Prostate gland (tissue), 2 donors: ENCODE results near the gene MRGPRE. TPM values are rescaled to one million over a fixed set of nuclear protein-coding genes. Genes with fewer than 3 reads are reported as not detected.

Source experiments
- DNase-seq: peaks from one replicate; pipeline ENCODE4 v3.0.0-alpha.2; 2019; ENCODE audit warnings: low spot score
- H3K27ac ChIP-seq, 2 donors: fragments of 200-600 bp; sonication (generic); 2 replicates each; pipeline ENCODE4 v1.5.1; 2017 to 2019
- H3K27me3 ChIP-seq: fragments of 200-600 bp; sonication (generic); replicated peaks from 2 replicates; pipeline ENCODE4 v1.5.1; 2019; ENCODE audit not compliant: insufficient read depth
- H3K36me3 ChIP-seq, 2 donors: fragments of 200-600 bp; sonication (generic); 1 replicate in 1 of 2; 2 replicates in 1 of 2; pipeline versions ENCODE4 v1.5.1 to v1.8.1; 2017 to 2019
- H3K4me1 ChIP-seq: fragments of 200-600 bp; sonication (generic); replicated peaks from 2 replicates; pipeline ENCODE4 v1.5.1; 2019
- H3K4me3 ChIP-seq, 2 donors: fragments of 200-600 bp; sonication (generic); 2 replicates each; pipeline ENCODE4 v1.5.1; 2017 to 2019
- H3K9me3 ChIP-seq: fragments of 200-600 bp; sonication (generic); 2 replicates; pipeline ENCODE4 v1.5.1; 2017
- POLR2A ChIP-seq: fragments of 450-650 bp; IDR thresholded peaks from one replicate; pipeline ENCODE4 v1.6.1; 2016; ENCODE audit warnings: antibody characterized with exemption, mild to moderate bottlenecking
- POLR2AphosphoS5 ChIP-seq: sonication (generic); formaldehyde crosslinking; IDR thresholded peaks from one replicate; pipeline ENCODE4 v1.6.1; 2017; ENCODE audit warnings: antibody characterized with exemption
- WGBS: methylation state at CpG from one replicate; pipeline ENCODE4 v1.1.5; 2018; 5-methylcytosine and 5-hydroxymethylcytosine counted together
- intact Hi-C: fragments of 100-400 bp; cut with DNase I; formaldehyde crosslinking; loops from one replicate; pipeline ENCODE4 v1.14.2; 2022
- total RNA-seq, 2 donors: library from RNA; depleted of rRNA; stranded (reverse); fragments of >200 nt; gene quantifications; one replicate each; pipeline ENCODE4 v1.1.0, GENCODE V29; 2016
- TF ChIP-seq, protein P1 (sequence below), 4 experiments: fragments of 200-600 bp in 2 of 4; fragments of 450-650 bp in 2 of 4; sonication (generic) in 2 of 4; IDR thresholded peaks; 1 replicate in 3 of 4; 2 replicates in 1 of 4; pipeline ENCODE4 v1.5.1; 2016 to 2019; ENCODE audit warnings: antibody characterized with exemption in 4 of 4, mild to moderate bottlenecking in 2 of 4, moderate library complexity in 2 of 4

Gene MRGPRE
- total RNA-seq, 2 donors from 2014 or later, result 1.0 TPM; not detected in 1

DNA sequence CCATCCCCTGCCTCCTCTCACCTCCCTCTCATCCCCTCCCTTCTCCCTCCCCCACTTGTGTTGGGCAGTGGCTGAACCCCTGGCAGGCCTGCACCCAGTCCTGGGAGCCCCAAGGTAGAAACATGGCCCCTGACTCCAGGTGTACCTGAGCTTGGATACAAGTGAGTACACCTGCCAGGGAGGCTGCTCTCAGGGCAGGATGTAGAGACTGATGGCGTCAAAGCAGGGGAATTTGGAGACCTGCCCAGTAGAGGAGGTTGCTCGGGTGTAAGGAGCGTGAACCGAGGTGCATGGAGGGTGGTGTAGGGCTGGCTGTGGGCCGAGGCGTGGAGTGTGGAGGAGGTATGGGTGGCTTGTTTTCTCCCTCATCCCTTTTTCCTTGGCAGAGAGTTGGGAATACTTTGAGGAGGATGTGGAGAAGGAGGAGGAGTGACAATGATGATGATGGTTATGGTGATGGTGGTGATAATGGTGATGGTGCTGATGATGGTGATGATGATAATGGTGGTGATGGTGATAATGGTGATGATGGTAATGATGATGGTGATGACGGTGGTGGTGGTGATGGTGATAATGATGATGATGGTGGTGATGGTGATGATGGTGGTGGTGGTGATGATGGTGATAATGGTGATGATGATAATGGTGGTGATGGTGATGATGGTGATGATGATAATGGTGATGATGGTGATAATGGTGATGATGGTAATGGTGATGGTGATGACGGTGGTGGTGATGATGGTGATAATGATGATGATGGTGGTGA lies 25.9 kb downstream of the MRGPRE start:
- Histone ChIP-seq H3K9me3 (no peaks in the 10 kb centered on the region), H3K27ac (no peak overlapping the region), H3K4me3 (no peak overlapping the region), H3K4me1 (no peaks in the 10 kb centered on the region), H3K36me3 (no peaks in the 10 kb centered on the region), H3K27me3 (peaks cover 8% of the 10 kb centered on the region)
- TF ChIP-seq POLR2AphosphoS5 (no peak), POLR2A (no peak)
- TF ChIP-seq, protein P1, sequence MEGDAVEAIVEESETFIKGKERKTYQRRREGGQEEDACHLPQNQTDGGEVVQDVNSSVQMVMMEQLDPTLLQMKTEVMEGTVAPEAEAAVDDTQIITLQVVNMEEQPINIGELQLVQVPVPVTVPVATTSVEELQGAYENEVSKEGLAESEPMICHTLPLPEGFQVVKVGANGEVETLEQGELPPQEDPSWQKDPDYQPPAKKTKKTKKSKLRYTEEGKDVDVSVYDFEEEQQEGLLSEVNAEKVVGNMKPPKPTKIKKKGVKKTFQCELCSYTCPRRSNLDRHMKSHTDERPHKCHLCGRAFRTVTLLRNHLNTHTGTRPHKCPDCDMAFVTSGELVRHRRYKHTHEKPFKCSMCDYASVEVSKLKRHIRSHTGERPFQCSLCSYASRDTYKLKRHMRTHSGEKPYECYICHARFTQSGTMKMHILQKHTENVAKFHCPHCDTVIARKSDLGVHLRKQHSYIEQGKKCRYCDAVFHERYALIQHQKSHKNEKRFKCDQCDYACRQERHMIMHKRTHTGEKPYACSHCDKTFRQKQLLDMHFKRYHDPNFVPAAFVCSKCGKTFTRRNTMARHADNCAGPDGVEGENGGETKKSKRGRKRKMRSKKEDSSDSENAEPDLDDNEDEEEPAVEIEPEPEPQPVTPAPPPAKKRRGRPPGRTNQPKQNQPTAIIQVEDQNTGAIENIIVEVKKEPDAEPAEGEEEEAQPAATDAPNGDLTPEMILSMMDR (IDR thresholded peaks at IDR 0.05), result no peak
- intact Hi-C loops, result no loop called here
- DNase-seq, result no peak
- WGBS, result 75% methylated on average over 8 of the region's 8 CpGs

DNA sequence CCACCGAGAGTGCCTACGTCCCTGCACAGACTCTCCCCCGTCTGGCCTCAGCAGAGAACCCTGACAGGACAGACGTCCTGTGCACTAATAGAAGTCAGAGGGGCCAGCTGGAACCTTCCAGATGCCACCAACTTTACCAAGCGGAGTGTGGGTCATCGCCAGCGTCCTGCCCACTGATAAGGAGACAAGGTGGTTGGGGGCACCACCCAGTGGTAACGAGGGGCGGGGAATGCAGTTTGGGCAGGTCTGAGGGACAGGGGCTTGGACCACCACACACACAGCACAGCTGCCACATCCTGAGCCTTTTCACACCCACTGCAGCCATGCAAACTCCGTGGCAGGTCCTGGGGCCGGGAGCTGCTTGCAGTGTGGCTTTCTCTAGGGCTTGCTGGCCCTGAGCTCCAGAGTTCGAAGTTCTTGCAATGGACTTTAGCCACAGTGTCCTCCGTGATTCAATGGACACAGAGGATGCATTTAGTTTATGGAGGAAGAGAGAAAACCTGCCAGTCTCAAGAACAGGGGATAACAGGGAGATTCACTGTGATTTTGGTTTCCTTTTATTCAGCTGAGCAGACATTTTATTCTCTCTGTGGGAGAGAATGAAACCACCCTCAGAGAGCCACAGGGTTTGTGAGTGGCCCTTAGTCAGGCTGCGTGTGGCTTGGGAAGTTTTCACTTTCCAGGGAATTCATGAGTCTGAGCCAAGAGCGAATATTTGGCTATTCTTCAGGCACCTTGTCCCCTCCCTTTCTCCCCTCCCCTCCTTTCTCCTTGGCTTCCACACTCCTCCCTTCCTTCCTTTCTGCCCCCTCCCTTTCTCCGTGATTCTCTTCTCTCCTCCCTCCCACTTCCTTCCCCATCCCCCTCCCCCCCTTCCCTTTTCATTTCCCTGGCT lies 26.7 kb downstream of the MRGPRE start:
- DNase-seq, result no peak
- Histone ChIP-seq H3K9me3 (no peaks in the 10 kb centered on the region), H3K27me3 (peaks cover 8% of the 10 kb centered on the region), H3K27ac (no peak overlapping the region), H3K36me3 (no peaks in the 10 kb centered on the region), H3K4me1 (no peaks in the 10 kb centered on the region), H3K4me3 (no peak overlapping the region)
- whole genome bisulfite sequencing, result 58% methylated on average over 16 of the region's 16 CpGs
- TF ChIP-seq POLR2AphosphoS5, result no peak
- TF ChIP-seq, protein P1 (IDR thresholded peaks at IDR 0.05), result no peak
- no peak for TF ChIP-seq POLR2A
- intact Hi-C loops, result no loop called here

DNA sequence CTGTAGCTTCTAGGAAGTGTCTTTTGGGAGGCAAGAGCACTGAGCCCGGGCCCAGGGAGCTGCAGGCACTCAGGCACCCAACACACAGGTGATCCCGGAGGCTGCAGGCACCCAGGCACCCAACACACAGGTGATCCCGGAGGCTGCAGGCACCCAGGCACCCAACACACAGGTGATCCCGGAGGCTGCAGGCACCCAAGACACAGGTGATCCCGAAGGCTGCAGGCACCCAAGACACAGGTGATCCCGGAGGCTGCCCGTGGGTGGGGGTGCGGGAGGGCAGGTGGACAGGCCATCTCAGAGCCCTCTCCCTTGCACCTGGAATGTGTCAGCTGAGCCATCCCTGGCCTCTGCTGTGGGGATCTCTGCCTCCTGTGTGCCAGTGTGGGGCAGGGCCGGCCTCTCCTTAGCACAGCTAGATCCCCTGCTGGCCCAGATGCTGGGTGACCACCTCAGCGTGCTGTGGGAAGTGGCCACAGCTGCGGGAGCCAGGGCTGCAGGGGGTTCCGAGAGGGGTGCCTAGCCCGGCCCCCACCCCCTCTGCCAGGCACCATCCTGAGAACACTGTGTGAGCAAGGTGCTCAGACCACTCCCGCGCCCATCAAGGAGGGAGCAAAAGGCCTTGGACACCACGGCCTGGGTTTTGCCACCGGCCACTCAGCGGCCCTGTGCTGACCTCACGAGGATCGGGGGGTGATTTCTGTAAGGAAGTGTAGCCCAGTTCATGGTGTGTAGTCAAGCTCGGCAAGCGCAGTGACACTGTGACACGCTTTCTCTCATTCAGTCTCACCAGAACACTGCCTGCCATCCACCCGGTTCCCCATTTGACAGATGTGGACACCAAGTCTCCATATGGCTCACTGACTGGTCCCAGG lies 27.8 kb downstream of the MRGPRE start:
- 86% methylated on average over 23 of the region's 24 CpGs for WGBS
- DNase-seq, result no peak
- no peaks in the 10 kb centered on the region for H3K36me3 ChIP-seq
- no peaks in the 10 kb centered on the region for H3K9me3 ChIP-seq
- H3K27ac ChIP-seq, result no peak overlapping the region
- intact Hi-C loops, result no loop called here
- TF ChIP-seq POLR2AphosphoS5 (no peak), POLR2A (no peak)
- TF ChIP-seq, protein P1 (IDR thresholded peaks at IDR 0.05), result no peak
- peaks cover 8% of the 10 kb centered on the region for H3K27me3 ChIP-seq
- no peak overlapping the region for H3K4me3 ChIP-seq
- H3K4me1 ChIP-seq, result no peaks in the 10 kb centered on the region

DNA sequence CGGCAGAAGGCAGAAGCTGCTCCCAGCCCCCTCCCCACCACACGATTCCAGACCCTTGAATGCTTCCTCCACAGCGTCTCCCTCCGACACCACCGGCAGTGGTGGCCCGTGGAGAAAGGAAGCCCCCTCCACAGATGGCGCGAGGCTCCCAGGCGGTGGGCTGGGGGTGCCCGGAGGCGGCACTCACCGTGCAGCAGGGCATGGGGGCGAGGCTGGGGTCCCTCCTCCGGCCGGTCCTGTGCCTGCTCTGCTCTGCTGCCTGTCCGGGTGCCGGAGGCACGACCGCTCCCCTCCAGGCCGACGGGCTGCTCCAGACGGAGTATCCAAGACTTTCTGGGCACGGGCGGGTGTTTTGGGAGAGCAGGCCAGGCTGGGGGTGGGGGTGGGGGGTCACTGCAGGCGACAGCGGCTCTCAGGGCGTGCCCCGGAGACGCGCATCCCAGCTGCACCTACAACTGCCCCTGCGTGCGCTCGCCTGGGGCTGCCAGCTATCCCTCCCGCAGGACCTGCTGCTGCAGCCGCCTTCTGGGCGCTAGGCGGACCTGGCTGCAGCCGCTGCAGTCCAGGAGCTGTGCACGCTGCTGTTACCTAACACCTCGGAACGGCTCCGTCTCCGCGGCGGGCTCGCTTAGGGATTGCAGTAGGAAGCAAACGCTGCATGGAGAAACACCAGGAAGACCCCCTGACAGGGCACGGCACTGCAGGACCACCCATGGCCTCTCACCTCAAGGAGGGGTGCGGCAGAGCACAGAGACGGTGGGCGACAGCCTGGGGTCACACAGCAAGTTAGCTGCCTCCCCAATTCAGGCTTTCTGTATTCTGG lies 28.8 kb downstream of the MRGPRE start:
- Histone ChIP-seq H3K4me1 (no peaks in the 10 kb centered on the region), H3K36me3 (no peaks in the 10 kb centered on the region), H3K9me3 (no peaks in the 10 kb centered on the region), H3K4me3 (no peak overlapping the region), H3K27ac (no peak overlapping the region), H3K27me3 (peaks cover 8% of the 10 kb centered on the region)
- no peak for DNase-seq
- 4% methylated on average over 48 of the region's 51 CpGs for WGBS
- intact Hi-C loops, result no loop called here
- TF ChIP-seq, protein P1 (IDR thresholded peaks at IDR 0.05), result no peak
- no peak for TF ChIP-seq POLR2A
- no peak for TF ChIP-seq POLR2AphosphoS5
